Hematopoietic multipotent progenitor cell (in vitro differentiated cells): ENCODE measurements around the gene KLHDC3. TPM values are rescaled to one million over a fixed set of nuclear protein-coding genes. Genes with fewer than 3 reads are reported as not detected.
"Not testable (repeated sequence)": the region's sequence is repeated elsewhere in the genome, so short reads cannot be mapped to it uniquely, and the experiment has no call there.

Experiments
- DNase-seq, 3 donors: peaks; one replicate each; pipeline ENCODE4 v3.0.0-alpha.2; 2011 to 2015; ENCODE audit warnings: low read depth in 2 of 3, low spot score in 2 of 3
- total RNA-seq: library from RNA; depleted of rRNA; stranded (reverse); fragments of >200 nt; gene quantifications from one replicate; pipeline ENCODE4 v1.2.3, GENCODE V29; 2012

The KLHDC3 gene
- total RNA-seq, 1 donor = 173 TPM

GRCh38 chr6:43021270-43022047 is 7.4 kb downstream of the KLHDC3 start, which contains the start of gene RRP36:
Gene RRP36, plus strand, starts transcription at chr6:43021623. Its CDS starts 32 bp downstream, at chr6:43021655.
- peak in 2 of 3 donors; percentile 16 to 47 for DNase-seq

DNA sequence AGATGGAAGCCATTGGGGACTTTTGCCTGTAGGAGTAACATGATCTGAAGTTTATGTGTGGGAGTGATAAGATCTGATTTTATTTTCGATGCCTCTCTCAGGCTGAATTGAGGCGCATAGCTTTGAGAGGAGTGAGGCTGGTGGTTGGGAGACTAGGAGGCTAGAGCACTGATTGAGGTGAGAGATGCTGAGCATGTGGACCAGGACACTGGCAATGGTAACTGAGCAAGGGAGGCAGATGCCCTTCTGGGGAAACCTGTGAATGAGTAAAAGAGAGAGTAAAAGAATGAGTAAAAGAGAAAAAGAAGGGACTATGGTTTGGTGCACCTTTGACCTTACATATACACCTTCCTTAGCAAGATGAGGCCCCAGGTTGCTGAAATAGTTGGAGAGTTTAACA is 10.4 kb downstream of the KLHDC3 start:
- DNase-seq = no peak

GRCh38 chr6:43026365-43026764 is 12.3 kb downstream of the KLHDC3 start:
- no peak for DNase-seq

DNA sequence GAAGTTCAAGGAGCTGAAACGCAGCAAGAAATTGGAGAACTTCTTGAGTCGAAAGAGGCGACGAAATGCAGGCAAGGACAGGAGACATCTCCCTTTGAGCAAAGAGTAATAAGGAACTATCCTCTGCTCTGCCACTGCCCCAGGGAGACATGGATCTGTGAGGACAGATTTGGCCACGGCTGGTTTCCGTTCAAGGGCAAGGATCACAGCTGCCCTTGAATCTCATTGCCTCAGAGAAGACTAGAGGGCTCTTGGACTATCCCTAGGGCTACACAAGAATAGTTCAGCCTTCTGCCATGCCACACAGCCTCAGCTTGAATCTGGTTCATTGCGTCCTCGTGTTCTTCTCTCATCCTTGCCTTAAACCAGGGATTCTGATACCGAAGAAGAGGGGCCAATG is 15.1 kb downstream of the KLHDC3 start:
- DNase-seq = no peak

- DNase-seq = no peak
Measured at GRCh38 chr6:43032326-43032725, 18.3 kb downstream of the KLHDC3 start.

- DNase-seq = no peak
Measured at GRCh38 chr6:43033496-43034189, 19.6 kb downstream of the KLHDC3 start.

DNA sequence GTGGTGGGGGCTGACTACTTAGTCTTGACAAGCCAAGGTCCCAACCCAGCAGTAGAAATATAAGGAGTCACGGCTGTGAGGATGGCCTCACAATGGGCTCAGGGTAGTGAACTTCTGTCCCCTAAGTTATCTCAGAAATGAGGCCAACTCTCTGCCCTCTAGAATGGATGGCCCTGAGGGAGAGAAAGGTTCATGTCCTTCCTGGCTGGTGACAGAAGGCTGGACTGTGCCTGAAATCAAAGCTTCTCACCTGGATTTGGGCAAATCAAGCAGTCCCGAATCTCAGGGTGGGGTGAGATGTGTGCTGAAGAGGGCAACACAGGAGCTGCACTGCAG is 20.1 kb downstream of the KLHDC3 start:
- DNase-seq = no peak

DNA sequence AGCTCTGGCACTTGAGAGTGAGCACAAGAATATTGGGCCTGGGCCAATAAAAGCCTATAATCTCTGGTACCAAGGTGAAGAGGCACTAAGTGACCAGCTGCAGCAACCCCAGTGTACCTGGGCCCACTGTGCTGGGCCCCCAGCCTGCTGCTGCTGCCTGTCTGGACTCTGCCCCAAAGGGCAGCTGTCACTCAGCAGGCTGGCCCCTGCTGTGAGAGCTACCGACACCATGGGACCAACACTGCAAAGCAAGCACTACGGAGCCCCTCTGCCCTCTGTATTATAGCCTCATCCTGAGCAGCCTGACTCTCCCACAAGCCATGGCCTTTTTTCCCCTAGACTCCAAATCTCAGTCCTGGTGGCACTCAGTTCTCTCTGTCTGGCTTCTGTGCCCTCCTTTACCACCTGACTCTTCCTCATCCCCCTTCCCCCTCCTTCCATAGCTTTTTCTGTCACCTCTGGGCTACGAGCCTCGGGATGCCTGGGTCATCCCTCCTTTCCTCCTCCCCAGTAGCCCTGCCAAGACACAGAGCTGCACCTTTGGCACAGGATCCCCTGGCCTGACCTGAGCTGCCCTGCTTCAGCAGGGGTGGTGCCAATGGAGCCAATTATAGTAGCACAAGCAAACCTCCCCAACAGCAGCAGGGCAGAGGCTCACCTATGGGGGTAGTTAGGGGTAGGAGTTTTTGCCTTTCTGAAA is 21.6 kb downstream of the KLHDC3 start:
- no peak for DNase-seq

DNA sequence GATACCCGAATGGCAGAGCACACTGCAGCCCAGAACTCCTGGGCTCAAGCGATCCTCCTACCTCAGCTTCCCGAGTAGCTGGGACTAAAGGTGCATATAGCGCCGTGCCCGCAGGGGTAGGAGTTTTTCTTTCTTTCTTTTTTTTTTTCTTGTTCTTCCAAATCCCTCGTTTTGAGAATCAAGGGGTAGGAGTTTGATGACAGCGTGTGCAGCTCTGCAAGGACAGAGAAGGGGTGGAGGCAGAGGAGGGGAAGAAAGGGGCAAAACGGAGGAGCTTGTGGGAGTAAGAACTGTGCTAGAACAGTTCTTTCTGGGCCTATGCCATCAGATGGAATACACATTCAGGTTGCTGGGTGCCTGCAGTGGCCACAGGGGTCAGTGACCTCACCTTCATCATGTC is 22.7 kb downstream of the KLHDC3 start:
- no peak for DNase-seq

GRCh38 chr6:43037197-43037596 is 23.1 kb downstream of the KLHDC3 start:
- DNase-seq = no peak

DNA sequence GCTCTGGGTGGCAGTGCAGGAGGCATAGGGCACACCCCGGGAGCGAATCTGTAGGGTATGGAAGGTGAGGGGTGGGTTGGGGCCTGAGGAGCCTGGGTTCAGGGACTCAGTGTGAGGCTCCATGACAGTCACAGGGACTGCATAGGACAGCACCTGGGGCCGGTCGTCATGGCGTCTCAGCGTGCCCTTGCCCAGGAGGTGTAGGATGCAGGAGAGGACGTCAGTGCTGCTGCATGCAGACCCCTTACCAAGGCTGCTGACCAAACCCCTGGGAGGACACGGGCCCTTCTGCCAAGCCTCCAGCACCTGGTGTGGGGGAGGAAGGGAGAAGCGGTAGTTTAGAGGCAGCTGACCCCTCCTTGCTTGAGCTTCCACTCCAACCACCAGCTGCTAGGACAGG is 23.7 kb downstream of the KLHDC3 start:
- no peak for DNase-seq

DNA sequence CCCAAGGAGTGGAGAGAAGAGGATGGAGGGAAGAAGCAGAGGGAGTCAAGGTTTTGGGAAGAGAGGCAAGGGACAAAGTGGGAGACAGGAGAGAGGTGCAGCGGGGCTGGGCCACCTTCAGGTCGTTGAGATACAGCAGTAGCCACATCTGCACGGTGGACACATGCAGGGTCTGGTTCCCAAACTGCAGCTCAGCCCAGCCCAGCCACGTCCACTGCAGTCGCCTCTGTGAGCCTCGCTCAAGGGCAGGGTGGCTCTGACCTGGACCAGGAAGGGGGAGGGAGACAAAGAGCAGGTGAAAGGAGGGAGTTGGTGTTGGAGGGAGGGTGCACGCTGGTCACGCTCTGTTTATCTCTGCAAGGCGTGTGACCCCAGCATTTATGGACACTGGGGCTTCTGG is 24.7 kb downstream of the KLHDC3 start:
- DNase-seq = no peak

DNA sequence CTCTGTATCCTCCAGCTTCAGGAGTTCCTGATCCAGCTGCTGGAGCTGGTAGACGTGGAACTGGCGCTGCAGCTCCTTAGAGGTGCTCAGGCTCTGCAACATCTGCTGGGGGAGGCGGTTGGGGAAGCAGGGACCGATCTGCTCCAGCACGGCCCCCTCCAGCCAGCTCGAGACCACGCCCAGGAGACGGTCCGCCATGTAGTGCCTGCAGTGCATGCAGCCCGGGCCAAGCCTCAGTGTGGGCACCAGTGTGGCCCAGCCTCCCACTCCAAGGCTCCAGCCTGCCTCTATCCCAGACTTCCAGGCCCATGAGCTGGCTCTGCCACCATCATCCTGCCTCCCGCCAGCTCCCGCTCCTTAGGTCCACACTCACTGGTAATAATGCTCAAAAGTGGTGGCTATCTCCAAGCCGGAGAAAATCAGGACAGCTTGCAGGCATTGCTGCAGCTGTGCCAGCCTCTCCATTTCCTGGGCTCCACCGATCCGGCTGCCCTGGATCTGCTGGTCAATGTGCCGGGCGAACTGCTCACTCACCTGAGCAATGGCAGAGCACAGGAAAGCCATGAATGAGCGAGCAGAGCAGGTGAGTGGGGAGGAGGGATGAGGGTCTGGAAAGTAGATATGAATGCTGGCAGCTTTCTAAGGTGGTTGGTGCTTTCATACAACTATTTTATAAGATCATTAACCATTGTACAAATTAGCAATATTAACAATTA is 26.7 kb downstream of the KLHDC3 start:
- DNase-seq = no peak

DNA sequence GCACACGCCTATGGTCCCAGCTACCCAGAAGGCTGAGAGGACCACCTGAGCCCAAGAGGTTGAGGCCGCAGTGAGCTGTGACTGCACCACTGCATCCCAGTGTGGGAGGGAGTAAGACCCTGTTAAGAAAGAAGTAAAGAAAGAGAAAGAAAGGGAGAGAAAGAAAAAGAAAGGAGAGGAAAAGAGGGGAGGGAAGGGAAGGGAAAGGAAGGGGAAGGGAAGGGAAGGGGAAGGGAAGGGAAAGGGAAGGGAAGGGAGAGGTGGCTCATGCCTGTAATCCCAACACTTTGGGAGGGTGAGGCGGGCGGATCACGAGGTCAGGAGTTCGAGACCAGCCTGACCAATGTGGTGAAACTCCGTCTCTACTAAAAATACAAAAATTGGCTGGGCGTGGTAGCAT is 27.4 kb downstream of the KLHDC3 start:
- DNase-seq = not testable (repeated sequence)

DNA sequence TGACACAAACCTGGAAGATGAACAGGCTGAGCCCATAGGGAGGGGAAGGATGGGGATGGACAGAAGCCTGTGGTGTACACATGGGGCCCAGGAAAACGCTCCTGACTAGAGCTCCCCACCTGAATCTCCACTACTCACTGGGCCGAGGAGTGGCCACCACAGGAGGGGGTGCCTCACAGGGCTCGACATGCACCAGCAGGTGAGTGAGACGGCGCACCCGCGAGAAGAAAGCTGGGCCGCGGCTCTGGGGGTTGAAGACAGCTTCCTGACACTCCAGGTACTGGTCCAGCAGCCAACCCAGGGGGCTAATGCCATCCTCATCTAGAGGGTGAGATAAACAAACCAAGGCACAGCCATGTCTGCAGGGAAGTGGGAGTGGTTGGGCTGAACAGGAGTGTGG is 29.3 kb downstream of the KLHDC3 start:
- no peak for DNase-seq

DNA sequence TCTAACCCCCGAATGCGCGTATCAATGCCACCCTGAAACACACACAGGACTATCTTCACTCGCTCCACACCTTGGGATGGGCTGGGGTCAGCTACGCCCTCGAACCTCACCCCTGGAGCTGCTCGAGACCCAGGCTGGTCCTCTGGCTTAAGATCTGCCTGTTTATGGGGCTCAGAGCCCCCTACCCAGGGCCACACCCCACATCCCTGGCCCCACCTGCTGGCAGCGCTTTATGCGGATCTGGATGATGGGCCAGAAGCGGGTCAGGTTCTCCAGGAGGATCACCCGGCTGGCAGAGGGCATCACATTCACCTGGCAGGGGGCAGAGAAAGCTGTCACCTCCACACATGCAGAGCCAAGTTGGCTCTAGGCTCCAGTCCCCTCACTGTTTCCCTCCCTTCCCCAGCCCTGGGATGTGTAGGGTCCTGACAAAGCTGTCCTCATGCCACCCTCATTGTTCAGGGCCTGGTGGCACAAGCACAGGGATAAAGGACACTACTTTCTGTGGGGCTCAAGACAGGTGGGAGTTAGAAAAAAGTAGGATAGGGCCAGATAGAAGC is 31.4 kb downstream of the KLHDC3 start:
- DNase-seq = no peak

DNA sequence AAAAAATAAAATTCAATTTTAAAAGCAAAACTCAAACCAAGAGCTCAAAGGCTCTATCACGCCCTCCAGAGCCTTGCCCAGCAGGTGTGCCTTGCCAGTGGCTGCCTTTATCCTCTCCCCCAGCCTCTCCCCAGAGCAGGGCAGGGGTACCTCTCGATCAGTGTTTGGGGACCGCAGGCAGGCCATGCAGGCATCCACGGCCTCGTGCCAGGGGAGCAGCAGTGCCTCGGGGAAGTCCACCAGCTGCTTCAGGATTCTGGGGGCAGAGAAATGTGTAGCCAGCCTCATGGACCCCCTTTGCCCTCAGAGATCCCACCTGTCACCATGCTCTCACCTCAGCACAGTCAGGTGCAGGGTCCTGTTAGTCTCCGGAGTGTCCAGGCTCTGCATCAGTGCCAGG is 33.9 kb downstream of the KLHDC3 start:
- DNase-seq = no peak

GRCh38 chr6:43050981-43051380 is 36.9 kb downstream of the KLHDC3 start:
- no peak for DNase-seq

- no peak for DNase-seq
Measured at GRCh38 chr6:43052225-43052841, 38.3 kb downstream of the KLHDC3 start.

DNA sequence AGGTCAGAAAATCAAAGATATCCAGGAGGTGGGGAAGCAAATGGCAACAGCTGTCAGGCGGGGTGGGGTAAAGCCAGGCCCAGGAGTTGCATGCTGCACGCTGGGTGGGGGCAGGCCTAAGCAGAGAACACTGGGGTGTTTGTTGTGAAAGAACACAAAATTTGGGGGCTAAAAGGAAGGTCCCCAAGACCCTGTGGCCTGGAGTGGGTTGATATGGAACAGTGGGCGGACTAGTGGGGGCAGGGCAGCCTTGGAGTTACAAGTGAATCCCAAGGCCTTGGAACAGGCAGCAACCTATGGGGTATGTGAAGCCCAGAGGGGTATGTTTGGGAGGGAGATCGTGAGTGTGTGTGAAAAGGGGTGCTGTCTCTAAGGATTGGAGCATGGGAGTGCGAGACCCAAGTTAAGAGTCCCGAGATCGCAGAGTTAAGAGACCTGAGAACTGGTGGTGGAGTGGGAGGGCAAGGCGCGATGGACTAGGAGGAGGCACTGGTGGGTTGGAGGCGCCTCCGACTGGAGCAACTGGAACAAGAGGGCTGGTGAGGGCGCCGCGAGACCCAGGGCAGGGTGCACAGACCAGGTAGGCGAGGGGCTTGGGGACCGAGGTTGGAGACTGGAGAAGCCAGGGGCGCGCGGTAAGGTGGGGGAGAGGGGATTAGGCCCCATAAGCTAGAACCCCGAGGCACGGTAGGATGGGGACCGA is 38.9 kb downstream of the KLHDC3 start:
- DNase-seq = no peak
